Loucy (cell line): ENCODE measurements around the gene ARHGEF26.

ENCODE experiments used
- H2AFZ ChIP-seq: fragments of 200-600 bp; sonication (generic); 2 replicates; pipeline ENCODE4 v1.6.0; 2016; ENCODE audit warnings: antibody characterized with exemption, mild to moderate bottlenecking, low read length, moderate library complexity
- H3F3A ChIP-seq: fragments of 200-600 bp; 2 replicates; pipeline ENCODE4 v1.6.0; 2016; ENCODE audit warnings: antibody characterized with exemption, low read depth, mild to moderate bottlenecking
- H3K27me3 ChIP-seq: fragments of 200-600 bp; sonication (generic); 2 replicates; pipeline ENCODE4 v1.6.1; 2014; ENCODE audit warnings: low read length, mild to moderate bottlenecking; ENCODE audit not compliant: insufficient read depth, poor library complexity, severe bottlenecking
- H3K36me3 ChIP-seq: fragments of 200-600 bp; sonication (generic); 2 replicates; pipeline ENCODE4 v1.6.1; 2016; ENCODE audit warnings: low read length; ENCODE audit not compliant: insufficient read depth
- H3K4me1 ChIP-seq: fragments of 200-600 bp; sonication (generic); 2 replicates; pipeline ENCODE4 v1.5.1; 2014; ENCODE audit warnings: low read length, mild to moderate bottlenecking; ENCODE audit not compliant: insufficient read depth, poor library complexity, severe bottlenecking
- H3K4me2 ChIP-seq: fragments of 200-600 bp; sonication (generic); 2 replicates; pipeline ENCODE4 v1.6.0; 2014; ENCODE audit warnings: antibody characterized with exemption, low read length, low read depth, mild to moderate bottlenecking; ENCODE audit not compliant: poor library complexity, severe bottlenecking
- H3K4me3 ChIP-seq: fragments of 200-600 bp; sonication (generic); 2 replicates; pipeline ENCODE4 v1.5.1; 2014; ENCODE audit warnings: low read length, mild to moderate bottlenecking, mixed read lengths; ENCODE audit not compliant: poor library complexity, severe bottlenecking
- H3K79me2 ChIP-seq: fragments of 200-600 bp; sonication (generic); 2 replicates; pipeline ENCODE4 v1.6.1; 2014; ENCODE audit warnings: low read length; ENCODE audit not compliant: insufficient read depth
- H3K9ac ChIP-seq: fragments of 200-600 bp; sonication (generic); 2 replicates; pipeline ENCODE4 v1.6.0; 2014; ENCODE audit warnings: mild to moderate bottlenecking, low read depth, low read length, moderate library complexity; ENCODE audit not compliant: poor library complexity, severe bottlenecking
- H3K9me2 ChIP-seq: fragments of 200-600 bp; sonication (generic); replicated peaks from 2 replicates; pipeline ENCODE4 v1.6.1; 2016; ENCODE audit warnings: low read depth, low read length, mixed read lengths
- H3K9me3 ChIP-seq: fragments of 200-600 bp; sonication (generic); 2 replicates; pipeline ENCODE4 v1.6.1; 2014; ENCODE audit warnings: mild to moderate bottlenecking, antibody characterized with exemption, low read length, low read depth; ENCODE audit not compliant: insufficient read depth
- H4K20me1 ChIP-seq: fragments of 200-600 bp; sonication (generic); 2 replicates; pipeline ENCODE4 v1.6.0; 2014; ENCODE audit warnings: antibody characterized with exemption, low read length, mild to moderate bottlenecking; ENCODE audit not compliant: insufficient read depth, poor library complexity, severe bottlenecking
- CTCF ChIP-seq: fragments of 200-600 bp; sonication (generic); conservative IDR thresholded peaks from 2 replicates; pipeline ENCODE4 v1.5.1; 2014; ENCODE audit warnings: mild to moderate bottlenecking, antibody characterized with exemption, low read length
- EZH2phosphoT487 ChIP-seq: fragments of 200-600 bp; IDR thresholded peaks from 2 replicates; pipeline ENCODE4 v1.6.1; 2018; ENCODE audit warnings: antibody characterized with exemption, mild to moderate bottlenecking, moderate library complexity, borderline replicate concordance

Gene ARHGEF26

GRCh38 chr3:154273381-154273780 is 152.2 kb downstream of the ARHGEF26 start:
- Histone ChIP-seq H3K36me3 (peaks cover 64% of the 10 kb centered on the region), H3K4me1 (no peaks in the 10 kb centered on the region), H3K9me3 (no peaks in the 10 kb centered on the region), H3K79me2 (no peaks in the 10 kb centered on the region), H3K4me2 (no peak overlapping the region), H3K9ac (no peak overlapping the region), H3K9me2 (no peaks in the 10 kb centered on the region), H3F3A (no peaks in the 10 kb centered on the region), H2AFZ (no peak overlapping the region), H3K4me3 (no peak overlapping the region), H3K27me3 (no peaks in the 10 kb centered on the region), H4K20me1 (no peaks in the 10 kb centered on the region)
- no peak for TF ChIP-seq EZH2phosphoT487

GRCh38 chr3:154274348-154274747 is 153.2 kb downstream of the ARHGEF26 start:
- H4K20me1 ChIP-seq, result no peaks in the 10 kb centered on the region
- H3F3A ChIP-seq, result no peaks in the 10 kb centered on the region
- no peak overlapping the region for H3K4me3 ChIP-seq
- H3K79me2 ChIP-seq, result no peaks in the 10 kb centered on the region
- H3K9me3 ChIP-seq, result no peaks in the 10 kb centered on the region
- H3K27me3 ChIP-seq, result no peaks in the 10 kb centered on the region
- TF ChIP-seq EZH2phosphoT487 (no peak), CTCF (no peak)
- no peaks in the 10 kb centered on the region for H3K4me1 ChIP-seq
- H2AFZ ChIP-seq, result no peak overlapping the region
- H3K9ac ChIP-seq, result no peak overlapping the region
- H3K9me2 ChIP-seq, result no peaks in the 10 kb centered on the region
- H3K4me2 ChIP-seq, result no peak overlapping the region
- H3K36me3 ChIP-seq, result peaks cover 74% of the 10 kb centered on the region

DNA sequence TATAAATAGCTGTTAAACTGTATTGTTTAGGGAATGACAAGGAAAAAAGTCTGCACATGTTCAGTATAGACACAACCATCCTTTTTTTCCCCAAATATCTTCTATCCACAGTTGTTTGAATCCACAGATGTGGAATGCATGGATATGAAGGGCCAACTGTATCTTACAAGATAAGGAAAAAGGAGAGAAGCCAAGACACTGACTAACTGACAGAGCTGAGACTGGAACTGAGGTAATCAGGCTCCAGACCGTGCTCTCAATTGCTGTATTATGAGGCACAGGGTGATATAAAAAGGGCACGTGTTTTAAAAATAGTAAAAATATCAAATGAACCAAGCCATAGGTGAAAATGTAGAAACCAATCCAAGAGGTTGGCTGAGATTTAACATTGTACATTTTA is 154.1 kb downstream of the ARHGEF26 start:
- H3K36me3 ChIP-seq, result peaks cover 83% of the 10 kb centered on the region
- H3F3A ChIP-seq, result no peaks in the 10 kb centered on the region

More for the DNA sequence above, 154.1 kb downstream of the ARHGEF26 start:
- Histone ChIP-seq H3K9me2 (no peaks in the 10 kb centered on the region), H3K27me3 (no peaks in the 10 kb centered on the region), H3K9ac (no peak overlapping the region), H3K4me2 (no peak overlapping the region), H4K20me1 (no peaks in the 10 kb centered on the region), H3K4me1 (no peaks in the 10 kb centered on the region), H3K9me3 (no peaks in the 10 kb centered on the region), H3K4me3 (no peak overlapping the region), H2AFZ (no peak overlapping the region), H3K79me2 (no peaks in the 10 kb centered on the region)
- TF ChIP-seq EZH2phosphoT487 (no peak), CTCF (no peak)
